ENCODE measurements around the gene MTMR2. TPM values are rescaled to one million over a fixed set of nuclear protein-coding genes. Genes with fewer than 3 reads are reported as not detected.

The MTMR2 gene
- total and polyA plus RNA-seq, 9 of the 15 experiments (the other 6 are each of a cell fraction or from before 2014, with no cell fraction given), result 12.6 to 35.8 (median 25.2) TPM

DNA sequence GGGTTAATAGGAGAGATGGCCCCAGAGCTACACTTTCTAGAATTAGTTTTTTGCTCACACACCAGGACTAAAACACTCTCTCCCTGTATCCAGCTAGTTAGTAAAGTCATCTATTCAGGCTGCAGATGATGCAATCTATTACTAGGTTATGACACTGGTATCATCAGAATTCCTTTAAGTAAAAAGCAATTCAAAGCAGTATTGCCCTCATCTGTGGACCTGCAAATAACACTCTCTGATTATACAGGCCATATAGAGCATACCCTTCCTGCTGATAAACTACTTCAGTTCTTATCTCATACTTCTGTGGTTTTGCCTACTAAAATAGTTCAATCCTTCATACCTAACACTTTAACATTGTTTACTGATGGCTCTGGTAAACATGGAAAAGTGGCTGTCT lies 13.5 kb upstream of the MTMR2 start (continued):
- TF ChIP-seq, protein P1, sequence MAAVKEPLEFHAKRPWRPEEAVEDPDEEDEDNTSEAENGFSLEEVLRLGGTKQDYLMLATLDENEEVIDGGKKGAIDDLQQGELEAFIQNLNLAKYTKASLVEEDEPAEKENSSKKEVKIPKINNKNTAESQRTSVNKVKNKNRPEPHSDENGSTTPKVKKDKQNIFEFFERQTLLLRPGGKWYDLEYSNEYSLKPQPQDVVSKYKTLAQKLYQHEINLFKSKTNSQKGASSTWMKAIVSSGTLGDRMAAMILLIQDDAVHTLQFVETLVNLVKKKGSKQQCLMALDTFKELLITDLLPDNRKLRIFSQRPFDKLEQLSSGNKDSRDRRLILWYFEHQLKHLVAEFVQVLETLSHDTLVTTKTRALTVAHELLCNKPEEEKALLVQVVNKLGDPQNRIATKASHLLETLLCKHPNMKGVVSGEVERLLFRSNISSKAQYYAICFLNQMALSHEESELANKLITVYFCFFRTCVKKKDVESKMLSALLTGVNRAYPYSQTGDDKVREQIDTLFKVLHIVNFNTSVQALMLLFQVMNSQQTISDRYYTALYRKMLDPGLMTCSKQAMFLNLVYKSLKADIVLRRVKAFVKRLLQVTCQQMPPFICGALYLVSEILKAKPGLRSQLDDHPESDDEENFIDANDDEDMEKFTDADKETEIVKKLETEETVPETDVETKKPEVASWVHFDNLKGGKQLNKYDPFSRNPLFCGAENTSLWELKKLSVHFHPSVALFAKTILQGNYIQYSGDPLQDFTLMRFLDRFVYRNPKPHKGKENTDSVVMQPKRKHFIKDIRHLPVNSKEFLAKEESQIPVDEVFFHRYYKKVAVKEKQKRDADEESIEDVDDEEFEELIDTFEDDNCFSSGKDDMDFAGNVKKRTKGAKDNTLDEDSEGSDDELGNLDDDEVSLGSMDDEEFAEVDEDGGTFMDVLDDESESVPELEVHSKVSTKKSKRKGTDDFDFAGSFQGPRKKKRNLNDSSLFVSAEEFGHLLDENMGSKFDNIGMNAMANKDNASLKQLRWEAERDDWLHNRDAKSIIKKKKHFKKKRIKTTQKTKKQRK (IDR thresholded peaks at IDR 0.05; ENCODE audit: borderline replicate concordance, low read depth, low read length), result no peak
- TF ChIP-seq HBP1 (CRISPR knock-in tag; IDR thresholded peaks at IDR 0.05) (no peak), ZNF253 (CRISPR knock-in tag; conservative IDR thresholded peaks at IDR 0.05) (no peak), ZFPM2 (CRISPR knock-in tag; IDR thresholded peaks at IDR 0.05) (no peak), ZNF24 (IDR thresholded peaks at IDR 0.05) (no peak), TAF1 (IDR thresholded peaks at IDR 0.05; ENCODE audit: control insufficient read depth, extremely low read depth, insufficient read depth, low read length, severe bottlenecking) (no peak), BRF1 (IDR thresholded peaks at IDR 0.05; ENCODE audit: borderline replicate concordance, extremely low read depth, insufficient read length) (no peak), TEAD4 (IDR thresholded peaks at IDR 0.05; ENCODE audit: low read length) (peak; percentile 86), TEAD4 (CRISPR knock-in tag; IDR thresholded peaks at IDR 0.05; ENCODE audit: borderline replicate concordance) (no peak), ZNF134 (CRISPR knock-in tag; conservative IDR thresholded peaks at IDR 0.05) (no peak), ZNF274 (IDR thresholded peaks at IDR 0.05; ENCODE audit: borderline replicate concordance, low read depth, low read length) (no peak), CHCHD3 (CRISPR knock-in tag; IDR thresholded peaks at IDR 0.05) (no peak), ZNF79 (CRISPR knock-in tag; IDR thresholded peaks at IDR 0.05; ENCODE audit: low read depth) (no peak), MEF2D (tag; conservative IDR thresholded peaks at IDR 0.05; ENCODE audit: low read depth) (peak; percentile 68), CBFA2T3 (IDR thresholded peaks at IDR 0.05) (peak; percentile 65)
- TF ChIP-seq, protein P2, sequence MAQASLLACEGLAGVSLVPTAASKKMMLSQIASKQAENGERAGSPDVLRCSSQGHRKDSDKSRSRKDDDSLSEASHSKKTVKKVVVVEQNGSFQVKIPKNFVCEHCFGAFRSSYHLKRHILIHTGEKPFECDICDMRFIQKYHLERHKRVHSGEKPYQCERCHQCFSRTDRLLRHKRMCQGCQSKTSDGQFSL (CRISPR knock-in tag; IDR thresholded peaks at IDR 0.05), result no peak
- TF ChIP-seq, protein P2 (tag; IDR thresholded peaks at IDR 0.05), result no peak
- TF ChIP-seq, protein P3, sequence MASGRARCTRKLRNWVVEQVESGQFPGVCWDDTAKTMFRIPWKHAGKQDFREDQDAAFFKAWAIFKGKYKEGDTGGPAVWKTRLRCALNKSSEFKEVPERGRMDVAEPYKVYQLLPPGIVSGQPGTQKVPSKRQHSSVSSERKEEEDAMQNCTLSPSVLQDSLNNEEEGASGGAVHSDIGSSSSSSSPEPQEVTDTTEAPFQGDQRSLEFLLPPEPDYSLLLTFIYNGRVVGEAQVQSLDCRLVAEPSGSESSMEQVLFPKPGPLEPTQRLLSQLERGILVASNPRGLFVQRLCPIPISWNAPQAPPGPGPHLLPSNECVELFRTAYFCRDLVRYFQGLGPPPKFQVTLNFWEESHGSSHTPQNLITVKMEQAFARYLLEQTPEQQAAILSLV (tag; IDR thresholded peaks at IDR 0.05), result peak; percentile 69; the same call in 1 of the 2 replicates
